ENCODE measurements around the gene TTC27.
"Not testable (repeated sequence)": the region's sequence is repeated elsewhere in the genome, so short reads cannot be mapped to it uniquely, and the experiment has no call there.

TTC27 gene

GRCh38 chr2:32863326-32863725, 235.5 kb downstream of the TTC27 start:
- no peak for DNase-seq

DNA sequence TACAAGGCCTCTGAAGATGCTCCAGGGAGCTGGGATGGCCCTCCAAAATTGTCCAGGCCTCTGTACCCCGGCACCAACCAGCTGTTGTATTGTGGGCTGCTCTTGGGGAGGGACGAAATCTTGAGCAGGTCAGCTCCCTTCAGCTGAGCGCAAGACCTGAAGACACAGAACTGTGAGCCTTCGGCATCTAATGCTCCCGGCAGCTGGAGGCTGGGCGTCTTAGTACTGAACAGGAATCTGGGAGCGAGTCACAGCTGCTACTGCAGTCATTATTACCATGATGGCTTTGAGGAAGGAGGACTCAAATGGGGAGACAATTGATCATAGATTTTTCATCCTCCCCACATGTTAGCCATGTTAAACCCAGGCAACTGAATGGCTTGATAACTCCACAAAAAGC, 236.0 kb downstream of the TTC27 start:
- no peak for DNase-seq
- in situ Hi-C loops (cut with MboI; ENCODE audit: low pct_unique_long_range_greater_than_20kb, low sequenced_read_pairs): no loop called here

More at GRCh38 chr2:32863326-32863725, 235.5 kb downstream of the TTC27 start:
- in situ Hi-C loops (cut with MboI; ENCODE audit: low pct_unique_long_range_greater_than_20kb, low sequenced_read_pairs): no loop called here

DNA sequence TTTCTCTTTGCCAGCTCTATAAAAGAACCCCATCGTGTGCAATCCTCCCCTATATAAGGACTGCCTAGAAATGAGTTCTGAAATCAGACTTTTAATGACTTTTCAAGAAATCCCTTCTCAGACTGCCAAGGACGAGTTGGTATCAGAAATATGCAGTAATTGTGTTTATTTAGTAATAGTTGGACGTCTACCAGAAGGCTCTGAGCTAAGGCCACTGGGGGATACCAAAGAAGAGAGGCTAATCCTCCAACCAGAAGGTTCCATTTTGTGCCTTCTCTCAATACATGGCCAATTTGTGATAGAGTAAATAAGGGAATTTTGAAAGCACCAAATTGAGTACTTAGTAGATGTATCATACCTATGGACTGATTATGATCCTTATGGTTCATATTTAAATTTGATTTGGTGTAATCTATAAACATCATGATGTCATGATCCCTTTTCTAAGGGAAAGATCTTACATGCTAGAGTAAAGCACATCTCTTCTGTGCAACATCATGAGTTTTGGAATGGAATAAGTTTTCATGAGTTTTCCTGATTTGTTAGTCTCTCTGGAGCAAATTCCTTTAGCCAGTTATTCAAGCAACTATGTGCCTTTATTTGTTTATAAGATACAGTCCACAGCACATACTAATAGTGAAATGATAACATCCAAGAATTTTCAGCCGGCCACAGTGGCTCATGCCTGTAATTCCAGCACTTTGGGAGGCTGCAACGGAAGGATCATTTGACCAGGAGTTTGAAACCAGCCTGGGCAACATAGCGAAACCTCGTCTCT, 236.7 kb downstream of the TTC27 start:
- no peak for DNase-seq
- in situ Hi-C loops (cut with MboI; ENCODE audit: low pct_unique_long_range_greater_than_20kb, low sequenced_read_pairs): no loop called here

GRCh38 chr2:32865399-32866068, 237.7 kb downstream of the TTC27 start:
- no peak for DNase-seq
- in situ Hi-C loops (cut with MboI; ENCODE audit: low pct_unique_long_range_greater_than_20kb, low sequenced_read_pairs): no loop called here

- in situ Hi-C loops (cut with MboI; ENCODE audit: low pct_unique_long_range_greater_than_20kb, low sequenced_read_pairs); DNase-seq: not testable (repeated sequence)
Observed at GRCh38 chr2:32866462-32866861, 238.6 kb downstream of the TTC27 start.

Measured in KBM-7 (cell line).